Activated naive CD4-positive, alpha-beta T cell (primary cell): ENCODE measurements around the gene PDE7B.
"Not testable (repeated sequence)": the region's sequence is repeated elsewhere in the genome, so short reads cannot be mapped to it uniquely, and the experiment has no call there.

Experiments
- DNase-seq, 4 experiments: peaks; one replicate each; lab custom pipeline; 2025; lab: John Stamatoyannopoulos, UW

PDE7B gene

GRCh38 chr6:136072691-136073090 is 221.2 kb downstream of the PDE7B start:
- no peak for DNase-seq

- no peak for DNase-seq
Observed at GRCh38 chr6:136073216-136073615, 221.7 kb downstream of the PDE7B start.

GRCh38 chr6:136076496-136076895 is 225.0 kb downstream of the PDE7B start:
- DNase-seq: no peak

- DNase-seq: no peak
Observed at GRCh38 chr6:136077834-136078576, 226.5 kb downstream of the PDE7B start.

GRCh38 chr6:136079701-136080565 is 228.4 kb downstream of the PDE7B start:
- no peak for DNase-seq

GRCh38 chr6:136083540-136083939 is 232.0 kb downstream of the PDE7B start:
- no peak for DNase-seq

- no peak for DNase-seq
Observed at GRCh38 chr6:136084403-136084802, 232.9 kb downstream of the PDE7B start.

GRCh38 chr6:136085370-136086115 is 234.0 kb downstream of the PDE7B start:
- no peak for DNase-seq

- DNase-seq: no peak
Observed at GRCh38 chr6:136086686-136087085, 235.2 kb downstream of the PDE7B start.

GRCh38 chr6:136087986-136088385 is 236.5 kb downstream of the PDE7B start:
- no peak for DNase-seq

- DNase-seq: no peak
Observed at GRCh38 chr6:136088693-136089092, 237.2 kb downstream of the PDE7B start.

- DNase-seq: no peak
Observed at GRCh38 chr6:136089876-136090275, 238.4 kb downstream of the PDE7B start.

- no peak for DNase-seq
Observed at GRCh38 chr6:136090929-136091328, 239.4 kb downstream of the PDE7B start.

- no peak for DNase-seq
Observed at GRCh38 chr6:136092897-136093296, 241.4 kb downstream of the PDE7B start.

- no peak for DNase-seq
Observed at GRCh38 chr6:136093835-136094234, 242.3 kb downstream of the PDE7B start.

- no peak for DNase-seq
Observed at GRCh38 chr6:136094812-136095211, 243.3 kb downstream of the PDE7B start.

GRCh38 chr6:136095986-136096385 is 244.5 kb downstream of the PDE7B start:
- no peak for DNase-seq

GRCh38 chr6:136102991-136103688 is 251.6 kb downstream of the PDE7B start:
- DNase-seq: no peak

- no peak for DNase-seq
Observed at GRCh38 chr6:136103763-136104311, 252.3 kb downstream of the PDE7B start.

GRCh38 chr6:136104556-136104955 is 253.1 kb downstream of the PDE7B start:
- no peak for DNase-seq

GRCh38 chr6:136105797-136106196 is 254.3 kb downstream of the PDE7B start:
- DNase-seq: not testable (repeated sequence)
